ENCODE measurements around the gene HOXD9.

Gene HOXD9

DNA sequence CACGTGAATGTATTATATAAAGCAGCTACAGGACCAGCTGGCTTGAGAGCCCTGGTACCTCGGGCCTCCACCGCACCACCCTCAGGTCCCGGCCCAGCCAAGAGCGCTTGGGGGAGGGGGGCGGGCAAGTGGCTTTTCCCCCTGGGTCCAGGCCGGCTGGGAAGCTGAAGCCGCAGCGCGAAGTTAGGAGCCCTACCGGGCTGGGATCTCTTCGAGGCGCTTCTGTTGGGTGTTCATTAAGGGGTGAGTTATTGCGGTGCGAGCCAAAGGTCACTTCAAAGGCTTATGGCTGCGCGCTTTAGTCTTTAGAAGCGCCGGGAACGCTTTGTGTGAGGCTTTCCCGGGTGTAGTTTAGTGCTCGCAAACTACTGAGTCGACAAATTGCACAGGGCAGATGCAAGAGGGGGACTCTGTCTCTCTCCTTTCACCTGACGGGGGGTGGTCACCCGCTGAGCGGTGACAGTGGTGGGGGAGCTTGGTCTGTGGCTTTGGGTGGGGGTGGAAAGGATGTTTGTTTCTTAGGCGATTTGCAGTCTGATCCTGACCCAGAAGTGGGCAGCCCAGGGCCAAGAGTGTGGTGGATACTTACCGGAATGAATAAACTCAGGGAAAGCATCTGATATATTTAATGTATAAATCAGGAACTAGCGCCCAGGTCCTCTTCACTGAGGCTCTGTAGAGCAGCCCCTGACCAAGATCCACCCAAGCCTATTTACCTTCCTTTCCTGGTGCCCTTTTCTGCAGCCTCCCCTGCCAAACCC is 40.6 kb downstream of the HOXD9 start:
- Histone ChIP-seq H3K9ac (ENCODE audit: low read depth, low read length, poor library complexity, severe bottlenecking) (no peak overlapping the region), H3K27me3 (ENCODE audit: insufficient read depth, low read length, poor library complexity, severe bottlenecking) (no peaks in the 10 kb centered on the region), H4K20me1 (ENCODE audit: insufficient read depth, low read length, poor library complexity, severe bottlenecking) (no peaks in the 10 kb centered on the region), H3K4me1 (ENCODE audit: insufficient read depth, low read length, poor library complexity, severe bottlenecking) (no peaks in the 10 kb centered on the region), H3K4me3 (ENCODE audit: low read length, poor library complexity, severe bottlenecking) (no peak overlapping the region), H3K9me2 (replicated peaks; ENCODE audit: low read depth, low read length) (no peaks in the 10 kb centered on the region), H2AFZ (ENCODE audit: low read length) (no peak overlapping the region), H3K36me3 (ENCODE audit: insufficient read depth, low read length) (no peaks in the 10 kb centered on the region), H3K79me2 (ENCODE audit: insufficient read depth, low read length) (no peaks in the 10 kb centered on the region), H3K9me3 (ENCODE audit: insufficient read depth, low read depth, low read length) (no peaks in the 10 kb centered on the region), H3K4me2 (ENCODE audit: low read depth, low read length, poor library complexity, severe bottlenecking) (no peak overlapping the region), H3F3A (ENCODE audit: low read depth) (no peaks in the 10 kb centered on the region)
- TF ChIP-seq, protein P1, sequence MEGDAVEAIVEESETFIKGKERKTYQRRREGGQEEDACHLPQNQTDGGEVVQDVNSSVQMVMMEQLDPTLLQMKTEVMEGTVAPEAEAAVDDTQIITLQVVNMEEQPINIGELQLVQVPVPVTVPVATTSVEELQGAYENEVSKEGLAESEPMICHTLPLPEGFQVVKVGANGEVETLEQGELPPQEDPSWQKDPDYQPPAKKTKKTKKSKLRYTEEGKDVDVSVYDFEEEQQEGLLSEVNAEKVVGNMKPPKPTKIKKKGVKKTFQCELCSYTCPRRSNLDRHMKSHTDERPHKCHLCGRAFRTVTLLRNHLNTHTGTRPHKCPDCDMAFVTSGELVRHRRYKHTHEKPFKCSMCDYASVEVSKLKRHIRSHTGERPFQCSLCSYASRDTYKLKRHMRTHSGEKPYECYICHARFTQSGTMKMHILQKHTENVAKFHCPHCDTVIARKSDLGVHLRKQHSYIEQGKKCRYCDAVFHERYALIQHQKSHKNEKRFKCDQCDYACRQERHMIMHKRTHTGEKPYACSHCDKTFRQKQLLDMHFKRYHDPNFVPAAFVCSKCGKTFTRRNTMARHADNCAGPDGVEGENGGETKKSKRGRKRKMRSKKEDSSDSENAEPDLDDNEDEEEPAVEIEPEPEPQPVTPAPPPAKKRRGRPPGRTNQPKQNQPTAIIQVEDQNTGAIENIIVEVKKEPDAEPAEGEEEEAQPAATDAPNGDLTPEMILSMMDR (conservative IDR thresholded peaks at IDR 0.05; ENCODE audit: low read length), result no peak
- TF ChIP-seq EZH2phosphoT487 (IDR thresholded peaks at IDR 0.05; ENCODE audit: borderline replicate concordance), result no peak

- no peaks in the 10 kb centered on the region for H3K36me3 ChIP-seq (ENCODE audit: insufficient read depth, low read length)
- H3K4me2 ChIP-seq (ENCODE audit: low read depth, low read length, poor library complexity, severe bottlenecking), result no peak overlapping the region
- H3K9ac ChIP-seq (ENCODE audit: low read depth, low read length, poor library complexity, severe bottlenecking), result no peak overlapping the region
- no peaks in the 10 kb centered on the region for H4K20me1 ChIP-seq (ENCODE audit: insufficient read depth, low read length, poor library complexity, severe bottlenecking)
- TF ChIP-seq, protein P1 (conservative IDR thresholded peaks at IDR 0.05; ENCODE audit: low read length), result no peak
- no peak for TF ChIP-seq EZH2phosphoT487 (IDR thresholded peaks at IDR 0.05; ENCODE audit: borderline replicate concordance)
- H3K4me3 ChIP-seq (ENCODE audit: low read length, poor library complexity, severe bottlenecking), result no peak overlapping the region
- no peaks in the 10 kb centered on the region for H3F3A ChIP-seq (ENCODE audit: low read depth)
- H3K27me3 ChIP-seq (ENCODE audit: insufficient read depth, low read length, poor library complexity, severe bottlenecking), result no peaks in the 10 kb centered on the region
- H3K4me1 ChIP-seq (ENCODE audit: insufficient read depth, low read length, poor library complexity, severe bottlenecking), result no peaks in the 10 kb centered on the region
- no peaks in the 10 kb centered on the region for H3K9me3 ChIP-seq (ENCODE audit: insufficient read depth, low read depth, low read length)
- no peaks in the 10 kb centered on the region for H3K79me2 ChIP-seq (ENCODE audit: insufficient read depth, low read length)
- H2AFZ ChIP-seq (ENCODE audit: low read length), result no peak overlapping the region
- H3K9me2 ChIP-seq (replicated peaks; ENCODE audit: low read depth, low read length), result no peaks in the 10 kb centered on the region
These were observed 41.1 kb downstream of the HOXD9 start for GRCh38 chr2:176163672-176164056.

DNA sequence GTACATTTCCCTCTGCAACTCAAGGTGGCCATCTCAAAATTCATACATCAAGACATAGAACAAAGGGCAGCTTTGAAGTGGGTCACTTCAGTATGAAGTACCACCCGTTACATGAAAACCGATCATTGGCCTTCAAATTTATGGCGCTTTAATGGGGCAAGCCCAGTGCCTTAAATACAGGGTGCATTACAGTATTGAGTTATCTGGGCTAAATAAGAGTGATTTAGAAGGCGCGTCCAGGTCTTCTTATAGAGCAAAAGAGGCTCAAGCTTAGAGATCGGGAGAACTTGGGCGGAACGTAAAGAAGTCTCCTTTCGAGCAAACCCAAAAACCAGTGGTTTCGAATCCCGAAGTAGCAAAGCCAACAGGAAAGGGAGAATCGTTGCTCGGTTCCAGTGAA is 41.7 kb downstream of the HOXD9 start:
- Histone ChIP-seq H3K4me1 (ENCODE audit: insufficient read depth, low read length, poor library complexity, severe bottlenecking) (no peaks in the 10 kb centered on the region), H3K9me3 (ENCODE audit: insufficient read depth, low read depth, low read length) (no peaks in the 10 kb centered on the region), H3K27me3 (ENCODE audit: insufficient read depth, low read length, poor library complexity, severe bottlenecking) (no peaks in the 10 kb centered on the region), H4K20me1 (ENCODE audit: insufficient read depth, low read length, poor library complexity, severe bottlenecking) (no peaks in the 10 kb centered on the region), H3K9ac (ENCODE audit: low read depth, low read length, poor library complexity, severe bottlenecking) (no peak overlapping the region), H3F3A (ENCODE audit: low read depth) (no peaks in the 10 kb centered on the region), H3K79me2 (ENCODE audit: insufficient read depth, low read length) (no peaks in the 10 kb centered on the region), H2AFZ (ENCODE audit: low read length) (no peak overlapping the region), H3K36me3 (ENCODE audit: insufficient read depth, low read length) (no peaks in the 10 kb centered on the region), H3K9me2 (replicated peaks; ENCODE audit: low read depth, low read length) (no peaks in the 10 kb centered on the region), H3K4me2 (ENCODE audit: low read depth, low read length, poor library complexity, severe bottlenecking) (no peak overlapping the region), H3K4me3 (ENCODE audit: low read length, poor library complexity, severe bottlenecking) (no peak overlapping the region)
- TF ChIP-seq, protein P1 (conservative IDR thresholded peaks at IDR 0.05; ENCODE audit: low read length), result no peak

Data from Loucy (cell line).